A673 (cell line): Measurements from ENCODE around the gene TRIM41.

Experiments used
- EZH2 ChIP-seq: fragments of 200-600 bp; sonication (generic); IDR thresholded peaks from 2 replicates; pipeline ENCODE4 v1.6.1; 2017; ENCODE audit warnings: borderline replicate concordance, low read depth, mild to moderate bottlenecking, mixed read lengths, antibody characterized with exemption, low read length; ENCODE audit not compliant: poor library complexity, severe bottlenecking
- TF ChIP-seq, protein P1 (sequence below): fragments of 300-800, 200-600 bp; sonication (generic); conservative IDR thresholded peaks from 2 replicates; pipeline ENCODE4 v1.5.1; 2017; ENCODE audit warnings: low read depth, mild to moderate bottlenecking, antibody characterized with exemption, low read length, moderate library complexity, mixed read lengths

- TF ChIP-seq, protein P1, sequence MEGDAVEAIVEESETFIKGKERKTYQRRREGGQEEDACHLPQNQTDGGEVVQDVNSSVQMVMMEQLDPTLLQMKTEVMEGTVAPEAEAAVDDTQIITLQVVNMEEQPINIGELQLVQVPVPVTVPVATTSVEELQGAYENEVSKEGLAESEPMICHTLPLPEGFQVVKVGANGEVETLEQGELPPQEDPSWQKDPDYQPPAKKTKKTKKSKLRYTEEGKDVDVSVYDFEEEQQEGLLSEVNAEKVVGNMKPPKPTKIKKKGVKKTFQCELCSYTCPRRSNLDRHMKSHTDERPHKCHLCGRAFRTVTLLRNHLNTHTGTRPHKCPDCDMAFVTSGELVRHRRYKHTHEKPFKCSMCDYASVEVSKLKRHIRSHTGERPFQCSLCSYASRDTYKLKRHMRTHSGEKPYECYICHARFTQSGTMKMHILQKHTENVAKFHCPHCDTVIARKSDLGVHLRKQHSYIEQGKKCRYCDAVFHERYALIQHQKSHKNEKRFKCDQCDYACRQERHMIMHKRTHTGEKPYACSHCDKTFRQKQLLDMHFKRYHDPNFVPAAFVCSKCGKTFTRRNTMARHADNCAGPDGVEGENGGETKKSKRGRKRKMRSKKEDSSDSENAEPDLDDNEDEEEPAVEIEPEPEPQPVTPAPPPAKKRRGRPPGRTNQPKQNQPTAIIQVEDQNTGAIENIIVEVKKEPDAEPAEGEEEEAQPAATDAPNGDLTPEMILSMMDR, result no peak
- no peak for TF ChIP-seq EZH2
These were observed 37.7 kb downstream of the TRIM41 start, which contains the start of gene TRIM52 for GRCh38 chr5:181260720-181261319.
